HCT116 (cell line): ENCODE data around the gene RIMOC1. TPM values are rescaled to one million over a fixed set of nuclear protein-coding genes. Genes with fewer than 3 reads are reported as not detected.

ENCODE experiments used
- ATAC-seq: fragments of 200-7000 bp; cut with Tn5 transposase; 2 replicates; pipeline ENCODE4 v1.9.1; 2020; ENCODE audit warnings: mild to moderate bottlenecking, moderate library complexity
- BruUV-seq: library from RNA; stranded (reverse); fragments of 400-500 nt; replicated peaks from 2 replicates; lab custom pipeline; 2021; lab: Mats Ljungman, UMichigan
- CTCF ChIA-PET: fragments of 300-600 bp; sonication (Branson Sonifier 250); formaldehyde crosslinking; loops from one replicate; lab custom pipeline; 2021; ENCODE audit warnings: antibody characterized with exemption; lab: Charles Lee
- POLR2A ChIA-PET: fragments of 300-600, 350-600 bp; sonication (Branson Sonifier 250); formaldehyde crosslinking; loops from one replicate; lab custom pipeline; 2021; ENCODE audit warnings: antibody characterized with exemption; lab: Charles Lee
- RAD21 ChIA-PET, 2 experiments: fragments of 300-600 bp; sonication (Branson Sonifier 250); formaldehyde crosslinking; loops; one replicate each; lab custom pipeline; 2023; ENCODE audit warnings: low total read pairs in 2 of 2; ENCODE audit not compliant: uncharacterized antibody in 2 of 2, unreplicated experiment in 2 of 2, low non-redundant PET in 1 of 2; lab: Charles Lee
- DNase-seq: peaks from one replicate; pipeline ENCODE4 v3.0.0-alpha.2; 2010; ENCODE audit warnings: low read depth, low spot score
- H2AFZ ChIP-seq: fragments of 200-600 bp; shearing (Covaris generic), sonication (generic); 2 replicates; pipeline ENCODE4 v1.6.1; 2017; ENCODE audit warnings: low read depth, mixed run types, mixed read lengths, antibody characterized with exemption, low read length; ENCODE audit not compliant: poor library complexity, severe bottlenecking
- H3K27ac ChIP-seq: 2 replicates; pipeline ENCODE4 v1.5.1; 2012; ENCODE audit warnings: low read depth, low read length
- H3K27me3 ChIP-seq: fragments of 200-600 bp; sonication (generic); 2 replicates; pipeline ENCODE4 v1.6.1; 2016; ENCODE audit warnings: mixed run types, low read length, mixed read lengths; ENCODE audit not compliant: insufficient read depth
- H3K36me3 ChIP-seq, 2 experiments: fragments of 200-500 bp in 1 of 2; fragments of 200-600 bp in 1 of 2; sonication (Bioruptor generic) in 1 of 2; sonication (generic) in 1 of 2; 2 replicates each; pipeline versions ENCODE4 v1.5.1 to v1.6.1; 2014 to 2016; ENCODE audit warnings: low read length in 2 of 2, inconsistent platforms in 1 of 2, mixed read lengths in 1 of 2, mixed run types in 1 of 2; ENCODE audit not compliant: insufficient read depth in 2 of 2, control insufficient read depth in 1 of 2
- H3K4me1 ChIP-seq, 2 experiments: fragments of 200-600 bp in 1 of 2; sonication (generic) in 1 of 2; 2 replicates each; pipeline versions ENCODE4 v1.5.1 to v1.6.1; 2012 to 2017; ENCODE audit warnings: low read length in 2 of 2, inconsistent platforms in 1 of 2, mild to moderate bottlenecking in 1 of 2, mixed read lengths in 1 of 2, mixed run types in 1 of 2, moderate library complexity in 1 of 2; ENCODE audit not compliant: insufficient read depth in 2 of 2, control insufficient read depth in 1 of 2
- H3K4me2 ChIP-seq: fragments of 200-600 bp; sonication (generic); 2 replicates; pipeline ENCODE4 v1.6.1; 2017; ENCODE audit warnings: mixed run types, low read length, mixed read lengths
- H3K4me3 ChIP-seq, 2 experiments: fragments of 200-600 bp in 1 of 2; sonication (generic) in 1 of 2; replicated peaks in 1 of 2; 2 replicates each; pipeline ENCODE4 v1.5.1; 2011 to 2016; ENCODE audit warnings: low read length in 2 of 2, control low read depth in 1 of 2, low read depth in 1 of 2, mild to moderate bottlenecking in 1 of 2, mixed read lengths in 1 of 2, mixed run types in 1 of 2
- H3K79me2 ChIP-seq: fragments of 200-600 bp; sonication (generic); 2 replicates; pipeline ENCODE4 v1.6.1; 2017; ENCODE audit warnings: mild to moderate bottlenecking, mixed run types, low read length, moderate library complexity, mixed read lengths; ENCODE audit not compliant: insufficient read depth
- H3K9ac ChIP-seq: fragments of 200-600 bp; sonication (generic); 2 replicates; pipeline ENCODE4 v1.6.1; 2016; ENCODE audit warnings: low read length, mixed read lengths
- H3K9me2 ChIP-seq: fragments of 200-600 bp; sonication (generic), shearing (Covaris generic); 2 replicates; pipeline ENCODE4 v1.6.1; 2017; ENCODE audit warnings: mixed run types, mild to moderate bottlenecking, moderate library complexity; ENCODE audit not compliant: insufficient read depth
- H3K9me3 ChIP-seq, 2 experiments: fragments of 200-500 bp in 1 of 2; fragments of 200-600 bp in 1 of 2; sonication (Bioruptor generic) in 1 of 2; sonication (generic) in 1 of 2; 2 replicates each; pipeline ENCODE4 v1.6.1; 2014 to 2017; ENCODE audit warnings: low read length in 2 of 2, mixed read lengths in 2 of 2, inconsistent platforms in 1 of 2, low read depth in 1 of 2, mild to moderate bottlenecking in 1 of 2, mixed run types in 1 of 2, moderate library complexity in 1 of 2; ENCODE audit not compliant: control insufficient read depth in 1 of 2, insufficient read depth in 1 of 2
- H4K20me1 ChIP-seq: fragments of 200-600 bp; sonication (generic), shearing (Covaris generic); 2 replicates; pipeline ENCODE4 v1.6.1; 2017; ENCODE audit warnings: mixed run types, mild to moderate bottlenecking, moderate library complexity; ENCODE audit not compliant: insufficient read depth
- CBX3 ChIP-seq: IDR thresholded peaks from 2 replicates; pipeline ENCODE4 v1.6.1; 2012; ENCODE audit warnings: low read depth
- CEBPB ChIP-seq: IDR thresholded peaks from 2 replicates; pipeline ENCODE4 v1.6.1; 2012; ENCODE audit warnings: low read depth
- ELF1 ChIP-seq: IDR thresholded peaks from 2 replicates; pipeline ENCODE4 v1.6.1; 2012; ENCODE audit warnings: low read depth, borderline replicate concordance
- EZH2 ChIP-seq: fragments of 200-600 bp; sonication (generic); IDR thresholded peaks from 2 replicates; pipeline ENCODE4 v1.6.1; 2017; ENCODE audit warnings: antibody characterized with exemption, mixed run types
- POLR2A ChIP-seq: IDR thresholded peaks from 2 replicates; pipeline ENCODE4 v1.7.0; 2011; ENCODE audit warnings: borderline replicate concordance; ENCODE audit not compliant: insufficient read depth, insufficient read length; ENCODE audit errors: extremely low read depth
- POLR2AphosphoS5 ChIP-seq: IDR thresholded peaks from 2 replicates; pipeline ENCODE4 v1.6.1; 2011; ENCODE audit warnings: mild to moderate bottlenecking, low read depth, low read length, moderate library complexity
- SIN3A ChIP-seq: IDR thresholded peaks from 2 replicates; pipeline ENCODE4 v1.6.1; 2012; ENCODE audit warnings: low read depth
- SP1 ChIP-seq: IDR thresholded peaks from 2 replicates; pipeline ENCODE4 v1.6.1; 2012; ENCODE audit warnings: low read depth
- SRF ChIP-seq: IDR thresholded peaks from 2 replicates; pipeline ENCODE4 v1.6.1; 2012; ENCODE audit warnings: low read depth
- ZBTB33 ChIP-seq: IDR thresholded peaks from 2 replicates; pipeline ENCODE4 v1.6.1; 2011; ENCODE audit warnings: mild to moderate bottlenecking, low read length, moderate library complexity; ENCODE audit not compliant: insufficient replicate concordance; ENCODE audit errors: extremely low read depth
- ZNF274 ChIP-seq: fragments of 200-500 bp; sonication (Bioruptor generic); IDR thresholded peaks from 2 replicates; pipeline ENCODE4 v1.6.1; 2014; ENCODE audit warnings: mild to moderate bottlenecking, low read depth, low read length, inconsistent platforms
- intact Hi-C: fragments of 100-400 bp; cut with micrococcal nuclease; formaldehyde crosslinking; loops from 2 replicates; pipeline ENCODE4 v1.10.0; 2022
- total RNA-seq: library from RNA; stranded (reverse); gene quantifications from one replicate; pipeline ENCODE4 v1.2.1, GENCODE V29; 2021; ENCODE audit not compliant: unreplicated experiment
- TF ChIP-seq, protein P1 (sequence below): IDR thresholded peaks from 2 replicates; pipeline ENCODE4 v1.6.1; 2012
- TF ChIP-seq, protein P2 (sequence below): IDR thresholded peaks from 2 replicates; pipeline ENCODE4 v1.6.1; 2012; ENCODE audit warnings: low read depth

RIMOC1 gene
- total RNA-seq, 1 experiment from 2014 or later, result 28.2 TPM

DNA sequence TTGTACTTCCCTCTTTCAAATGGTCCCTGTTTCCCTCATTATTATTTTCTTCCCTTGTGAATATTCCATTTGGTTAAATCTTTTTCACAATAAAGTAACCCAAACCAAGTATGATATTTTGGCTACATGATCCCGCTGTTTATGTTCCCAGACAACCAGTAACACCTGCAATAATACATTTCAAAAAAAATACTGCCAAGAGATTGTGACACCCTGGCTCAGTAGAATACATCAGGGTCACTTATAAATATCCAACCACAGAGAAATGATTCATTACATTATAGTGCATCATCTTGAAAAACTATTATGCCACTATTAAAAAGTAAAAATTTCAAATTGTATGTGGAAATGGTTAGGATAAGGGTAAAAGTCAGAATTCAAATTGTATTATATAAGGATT is 26.7 kb upstream of the RIMOC1 start:
- BruUV-seq, result no TSS peak
- no peak for ATAC-seq
- Histone ChIP-seq H2AFZ (no peak overlapping the region), H3K4me3 (no peak overlapping the region), H4K20me1 (no peaks in the 10 kb centered on the region), H3K9me3 (no peaks in the 10 kb centered on the region), H3K79me2 (no peaks in the 10 kb centered on the region), H3K9ac (no peak overlapping the region), H3K36me3 (no peaks in the 10 kb centered on the region), H3K27me3 (no peaks in the 10 kb centered on the region), H3K27ac (no peak overlapping the region), H3K9me2 (no peaks in the 10 kb centered on the region), H3K4me2 (no peak overlapping the region), H3K4me1 (no peaks in the 10 kb centered on the region)
- ChIA-PET RAD21 (no interaction called here), POLR2A (no interaction called here), CTCF (no interaction called here)
- no peak for DNase-seq
- TF ChIP-seq CBX3 (no peak), SRF (no peak), POLR2A (no peak), EZH2 (no peak), ZNF274 (no peak), ZBTB33 (no peak), SP1 (no peak), CEBPB (no peak), POLR2AphosphoS5 (no peak), ELF1 (no peak), SIN3A (no peak)
- TF ChIP-seq, protein P1, sequence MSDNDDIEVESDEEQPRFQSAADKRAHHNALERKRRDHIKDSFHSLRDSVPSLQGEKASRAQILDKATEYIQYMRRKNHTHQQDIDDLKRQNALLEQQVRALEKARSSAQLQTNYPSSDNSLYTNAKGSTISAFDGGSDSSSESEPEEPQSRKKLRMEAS, result no peak
- TF ChIP-seq, protein P2, sequence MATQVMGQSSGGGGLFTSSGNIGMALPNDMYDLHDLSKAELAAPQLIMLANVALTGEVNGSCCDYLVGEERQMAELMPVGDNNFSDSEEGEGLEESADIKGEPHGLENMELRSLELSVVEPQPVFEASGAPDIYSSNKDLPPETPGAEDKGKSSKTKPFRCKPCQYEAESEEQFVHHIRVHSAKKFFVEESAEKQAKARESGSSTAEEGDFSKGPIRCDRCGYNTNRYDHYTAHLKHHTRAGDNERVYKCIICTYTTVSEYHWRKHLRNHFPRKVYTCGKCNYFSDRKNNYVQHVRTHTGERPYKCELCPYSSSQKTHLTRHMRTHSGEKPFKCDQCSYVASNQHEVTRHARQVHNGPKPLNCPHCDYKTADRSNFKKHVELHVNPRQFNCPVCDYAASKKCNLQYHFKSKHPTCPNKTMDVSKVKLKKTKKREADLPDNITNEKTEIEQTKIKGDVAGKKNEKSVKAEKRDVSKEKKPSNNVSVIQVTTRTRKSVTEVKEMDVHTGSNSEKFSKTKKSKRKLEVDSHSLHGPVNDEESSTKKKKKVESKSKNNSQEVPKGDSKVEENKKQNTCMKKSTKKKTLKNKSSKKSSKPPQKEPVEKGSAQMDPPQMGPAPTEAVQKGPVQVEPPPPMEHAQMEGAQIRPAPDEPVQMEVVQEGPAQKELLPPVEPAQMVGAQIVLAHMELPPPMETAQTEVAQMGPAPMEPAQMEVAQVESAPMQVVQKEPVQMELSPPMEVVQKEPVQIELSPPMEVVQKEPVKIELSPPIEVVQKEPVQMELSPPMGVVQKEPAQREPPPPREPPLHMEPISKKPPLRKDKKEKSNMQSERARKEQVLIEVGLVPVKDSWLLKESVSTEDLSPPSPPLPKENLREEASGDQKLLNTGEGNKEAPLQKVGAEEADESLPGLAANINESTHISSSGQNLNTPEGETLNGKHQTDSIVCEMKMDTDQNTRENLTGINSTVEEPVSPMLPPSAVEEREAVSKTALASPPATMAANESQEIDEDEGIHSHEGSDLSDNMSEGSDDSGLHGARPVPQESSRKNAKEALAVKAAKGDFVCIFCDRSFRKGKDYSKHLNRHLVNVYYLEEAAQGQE, result no peak
- intact Hi-C loops, result no loop called here
